Measurements from ENCODE around the gene ZNF778.

The ZNF778 gene

DNA sequence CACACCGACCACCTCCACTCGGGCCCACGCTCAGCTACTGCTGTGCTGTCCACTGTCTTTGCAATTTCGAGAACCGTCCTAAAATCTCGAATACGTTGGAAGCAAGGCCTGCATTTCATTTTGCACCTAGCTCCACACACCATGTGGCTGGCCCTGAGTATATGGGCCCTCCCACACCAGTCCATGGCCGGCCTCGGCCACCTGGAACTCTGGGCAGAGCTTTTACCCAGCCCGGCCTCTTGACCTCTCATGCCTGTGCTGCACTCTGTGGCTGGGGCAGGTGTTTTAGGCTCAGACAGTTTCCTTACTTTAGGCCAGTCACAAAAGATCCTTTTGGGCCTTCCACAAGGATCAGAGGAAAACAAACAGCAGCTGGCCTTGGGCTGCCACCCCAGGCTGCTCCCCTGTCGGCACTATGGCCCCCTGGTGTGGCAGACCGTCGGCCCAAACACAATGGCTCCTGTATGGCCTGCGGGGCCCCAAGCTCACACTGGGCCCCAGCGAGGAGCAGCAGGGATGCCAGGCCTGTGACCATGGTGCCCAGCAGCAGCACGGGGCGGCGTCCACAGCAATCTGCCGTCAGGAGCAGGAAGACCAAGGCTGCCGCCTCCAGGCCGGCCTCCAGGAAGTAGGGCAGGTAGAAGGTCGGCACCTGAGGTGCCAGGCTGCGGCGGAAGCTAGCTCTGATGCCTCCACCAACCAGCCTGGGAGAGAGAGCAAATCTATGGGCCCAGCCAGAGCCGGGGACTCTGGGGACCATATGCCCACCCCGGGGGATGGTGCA lies 19.7 kb upstream of the ZNF778 start:
- DNase-seq (ENCODE audit: low read depth in 1 of 2, low spot score in 1 of 2) = no peak
- no peak for TF ChIP-seq POLR2AphosphoS5 (IDR thresholded peaks at IDR 0.05; ENCODE audit: low read depth)
- TF ChIP-seq, protein P1, sequence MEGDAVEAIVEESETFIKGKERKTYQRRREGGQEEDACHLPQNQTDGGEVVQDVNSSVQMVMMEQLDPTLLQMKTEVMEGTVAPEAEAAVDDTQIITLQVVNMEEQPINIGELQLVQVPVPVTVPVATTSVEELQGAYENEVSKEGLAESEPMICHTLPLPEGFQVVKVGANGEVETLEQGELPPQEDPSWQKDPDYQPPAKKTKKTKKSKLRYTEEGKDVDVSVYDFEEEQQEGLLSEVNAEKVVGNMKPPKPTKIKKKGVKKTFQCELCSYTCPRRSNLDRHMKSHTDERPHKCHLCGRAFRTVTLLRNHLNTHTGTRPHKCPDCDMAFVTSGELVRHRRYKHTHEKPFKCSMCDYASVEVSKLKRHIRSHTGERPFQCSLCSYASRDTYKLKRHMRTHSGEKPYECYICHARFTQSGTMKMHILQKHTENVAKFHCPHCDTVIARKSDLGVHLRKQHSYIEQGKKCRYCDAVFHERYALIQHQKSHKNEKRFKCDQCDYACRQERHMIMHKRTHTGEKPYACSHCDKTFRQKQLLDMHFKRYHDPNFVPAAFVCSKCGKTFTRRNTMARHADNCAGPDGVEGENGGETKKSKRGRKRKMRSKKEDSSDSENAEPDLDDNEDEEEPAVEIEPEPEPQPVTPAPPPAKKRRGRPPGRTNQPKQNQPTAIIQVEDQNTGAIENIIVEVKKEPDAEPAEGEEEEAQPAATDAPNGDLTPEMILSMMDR (IDR thresholded peaks at IDR 0.05; ENCODE audit: insufficient read depth, low read length) = no peak
- no peak for TF ChIP-seq REST (IDR thresholded peaks at IDR 0.05; ENCODE audit: insufficient replicate concordance, low read depth)
- no peak for TF ChIP-seq SPI1 (IDR thresholded peaks at IDR 0.05; ENCODE audit: borderline replicate concordance, low read depth)
- TF ChIP-seq GABPA (IDR thresholded peaks at IDR 0.05; ENCODE audit: low read depth) = no peak
- Histone ChIP-seq H3K27me3 (ENCODE audit: insufficient read depth, poor library complexity, severe bottlenecking) (no peaks in the 10 kb centered on the region), H3K27ac (replicated peaks) (no peak overlapping the region), H3K4me3 (replicated peaks; ENCODE audit: insufficient read depth, low read length) (no peak overlapping the region)

DNA sequence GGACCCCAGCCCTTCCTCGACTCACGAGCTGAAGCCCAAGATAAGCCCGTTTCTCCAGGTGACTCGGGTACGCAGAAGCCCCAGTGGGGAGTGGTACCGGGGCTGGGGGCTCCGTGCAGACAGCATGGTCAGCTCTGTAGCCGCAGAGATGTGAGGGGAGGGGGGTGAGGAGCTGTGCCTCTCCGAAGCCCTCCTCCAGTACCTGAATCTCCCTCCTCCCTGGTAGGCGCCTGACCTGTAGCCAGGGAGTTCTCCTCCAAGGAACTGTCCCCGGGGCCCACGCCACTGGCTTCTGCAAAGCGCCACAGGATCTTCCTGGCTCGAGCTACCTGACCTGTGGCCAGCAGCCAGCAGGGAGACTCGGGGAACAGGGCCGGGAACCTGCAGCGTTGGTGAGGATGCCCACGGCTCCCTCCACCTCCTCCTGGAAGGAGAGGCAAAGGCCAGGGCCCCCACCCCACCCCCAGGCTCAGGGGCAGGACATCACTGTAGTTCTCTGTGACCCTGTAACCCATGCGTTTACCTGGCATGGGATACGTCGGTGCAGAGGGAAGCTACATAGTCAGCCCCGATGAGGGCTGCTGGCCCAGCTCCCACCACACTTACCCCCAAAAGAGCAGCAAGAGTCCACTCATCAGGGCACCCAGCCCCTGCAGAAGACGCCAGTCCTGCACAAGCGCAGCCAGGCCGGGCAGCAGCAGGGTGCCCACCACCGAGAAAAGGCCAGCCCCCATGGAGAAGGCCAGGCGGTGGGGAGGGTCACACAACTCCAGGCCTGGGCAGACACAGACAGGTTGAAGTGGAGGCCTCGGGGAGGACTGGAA lies 18.9 kb upstream of the ZNF778 start:
- Histone ChIP-seq H3K4me3 (replicated peaks; ENCODE audit: insufficient read depth, low read length) (no peak overlapping the region), H3K27me3 (ENCODE audit: insufficient read depth, poor library complexity, severe bottlenecking) (no peaks in the 10 kb centered on the region), H3K27ac (replicated peaks) (no peak overlapping the region)
- DNase-seq (ENCODE audit: low read depth in 1 of 2, low spot score in 1 of 2) = no peak
- TF ChIP-seq GABPA (IDR thresholded peaks at IDR 0.05; ENCODE audit: low read depth) (no peak), REST (IDR thresholded peaks at IDR 0.05; ENCODE audit: insufficient replicate concordance, low read depth) (no peak), SPI1 (IDR thresholded peaks at IDR 0.05; ENCODE audit: borderline replicate concordance, low read depth) (no peak), POLR2AphosphoS5 (IDR thresholded peaks at IDR 0.05; ENCODE audit: low read depth) (no peak)
- TF ChIP-seq, protein P1 (IDR thresholded peaks at IDR 0.05; ENCODE audit: insufficient read depth, low read length) = no peak

DNA sequence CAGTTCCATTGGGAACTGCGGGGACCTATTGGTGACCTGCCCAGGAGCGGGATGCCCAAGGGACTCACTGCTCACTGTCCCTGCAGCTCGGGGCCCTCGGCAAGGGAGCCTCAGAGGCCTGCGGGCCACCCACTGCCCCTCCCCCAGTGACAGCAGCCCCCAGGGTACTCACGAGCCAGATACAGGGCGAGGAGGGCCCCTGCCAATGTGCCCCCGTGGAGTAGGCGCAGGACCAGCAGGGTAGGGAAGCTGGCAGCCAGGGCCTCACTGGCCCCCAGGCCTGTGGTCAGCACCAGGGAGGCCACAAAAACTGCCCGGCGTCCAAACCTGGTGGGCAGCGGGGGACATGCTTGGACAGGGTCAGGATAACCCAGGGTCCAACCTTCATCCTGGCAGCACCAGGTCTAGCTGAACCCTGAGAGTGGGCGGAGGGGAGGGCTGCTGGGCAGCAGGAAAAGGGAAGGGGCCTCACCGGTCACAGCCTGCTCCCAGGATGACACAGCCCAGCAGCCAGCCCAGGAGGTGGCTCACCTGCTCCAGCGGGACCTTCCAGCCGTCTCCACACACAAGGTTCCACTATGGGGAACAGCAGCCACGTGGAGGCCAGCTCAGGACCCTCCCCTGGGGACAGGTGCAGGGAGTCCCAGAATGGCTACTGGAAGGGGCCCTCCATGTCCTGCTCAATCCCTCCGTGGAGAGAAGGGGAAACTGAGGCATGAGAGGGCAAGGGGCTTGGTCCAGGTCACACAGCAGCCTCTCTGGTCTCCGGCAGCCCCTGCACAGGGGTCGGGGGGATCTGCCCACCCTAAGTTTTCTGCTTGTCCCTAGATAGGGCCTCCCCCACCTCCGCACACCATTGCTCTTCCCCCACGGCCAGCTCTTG lies 18.0 kb upstream of the ZNF778 start:
- no peak overlapping the region for H3K4me3 ChIP-seq (replicated peaks; ENCODE audit: insufficient read depth, low read length)
- DNase-seq (ENCODE audit: low read depth in 1 of 2, low spot score in 1 of 2) = no peak
- no peaks in the 10 kb centered on the region for H3K27me3 ChIP-seq (ENCODE audit: insufficient read depth, poor library complexity, severe bottlenecking)
- TF ChIP-seq SPI1 (IDR thresholded peaks at IDR 0.05; ENCODE audit: borderline replicate concordance, low read depth) (no peak), POLR2AphosphoS5 (IDR thresholded peaks at IDR 0.05; ENCODE audit: low read depth) (no peak), REST (IDR thresholded peaks at IDR 0.05; ENCODE audit: insufficient replicate concordance, low read depth) (no peak), GABPA (IDR thresholded peaks at IDR 0.05; ENCODE audit: low read depth) (no peak)
- TF ChIP-seq, protein P1 (IDR thresholded peaks at IDR 0.05; ENCODE audit: insufficient read depth, low read length) = no peak
- no peak overlapping the region for H3K27ac ChIP-seq (replicated peaks)

Data from HL-60 (cell line).